HG02885 (cell line): Measurements from ENCODE around the gene CCDC7.
"Not testable (repeated sequence)": the region's sequence is repeated elsewhere in the genome, so short reads cannot be mapped to it uniquely, and the experiment has no call there.

ENCODE experiments used
- ATAC-seq: cut with Tn5 transposase; IDR thresholded peaks from one replicate; pipeline ENCODE4 v1.9.1; 2021; ENCODE audit warnings: mild to moderate bottlenecking; ENCODE audit not compliant: unreplicated experiment, poor library complexity

Gene CCDC7

GRCh38 chr10:32680803-32681557 lies 235.0 kb downstream of the CCDC7 start:
- ATAC-seq = no peak

GRCh38 chr10:32684291-32684690 lies 238.4 kb downstream of the CCDC7 start:
- no peak for ATAC-seq

GRCh38 chr10:32687116-32687515 lies 241.2 kb downstream of the CCDC7 start:
- no peak for ATAC-seq

- ATAC-seq = no peak
These were observed 241.6 kb downstream of the CCDC7 start for GRCh38 chr10:32687546-32687945.

- no peak for ATAC-seq
These were observed 246.2 kb downstream of the CCDC7 start for GRCh38 chr10:32692174-32692573.

- ATAC-seq = no peak
These were observed 247.6 kb downstream of the CCDC7 start for GRCh38 chr10:32693441-32693979.

GRCh38 chr10:32699683-32700082 lies 253.7 kb downstream of the CCDC7 start:
- ATAC-seq = not testable (repeated sequence)

GRCh38 chr10:32713560-32713959 lies 267.6 kb downstream of the CCDC7 start:
- ATAC-seq = no peak

- no peak for ATAC-seq
These were observed 285.6 kb downstream of the CCDC7 start for GRCh38 chr10:32731527-32731926.

- ATAC-seq = no peak
These were observed 293.0 kb downstream of the CCDC7 start for GRCh38 chr10:32738958-32739357.

- no peak for ATAC-seq
These were observed 298.4 kb downstream of the CCDC7 start for GRCh38 chr10:32744321-32744720.

- ATAC-seq = no peak
These were observed 300.9 kb downstream of the CCDC7 start for GRCh38 chr10:32746869-32747268.

GRCh38 chr10:32751582-32751981 lies 305.6 kb downstream of the CCDC7 start:
- no peak for ATAC-seq

- ATAC-seq = not testable (repeated sequence)
These were observed 309.0 kb downstream of the CCDC7 start for GRCh38 chr10:32754900-32755299.

GRCh38 chr10:32771217-32771616 lies 325.3 kb downstream of the CCDC7 start:
- no peak for ATAC-seq

GRCh38 chr10:32773105-32773504 lies 327.2 kb downstream of the CCDC7 start:
- ATAC-seq = no peak

GRCh38 chr10:32786968-32787367 lies 341.0 kb downstream of the CCDC7 start:
- no peak for ATAC-seq

GRCh38 chr10:32787690-32788284 lies 341.8 kb downstream of the CCDC7 start:
- no peak for ATAC-seq

- ATAC-seq = no peak
These were observed 342.4 kb downstream of the CCDC7 start for GRCh38 chr10:32788359-32788758.

- no peak for ATAC-seq
These were observed 344.5 kb downstream of the CCDC7 start for GRCh38 chr10:32790483-32790882.

- ATAC-seq = no peak
These were observed 347.1 kb downstream of the CCDC7 start for GRCh38 chr10:32793033-32793432.
